ENCODE data around the gene IGSF21.

IGSF21 gene

GRCh38 chr1:18175530-18176377, 68.2 kb downstream of the IGSF21 start:
- Histone ChIP-seq H3K9me3 (ENCODE audit: severe bottlenecking) (no peaks in the 10 kb centered on the region), H3K4me3 (ENCODE audit: low read depth, low read length) (no peak overlapping the region), H3K27me3 (ENCODE audit: insufficient read depth, low read depth, severe bottlenecking) (no peaks in the 10 kb centered on the region), H3K27ac (peak overlapping the region; percentile 76), H3K36me3 (no peaks in the 10 kb centered on the region)
- DNase-seq = peak; percentile 68
- no peak for TF ChIP-seq CTCF (IDR thresholded peaks at IDR 0.05; ENCODE audit: low read depth, low read length)

- peak overlapping the region; percentile 8; the same call in 1 of the 2 replicates for H3K4me3 ChIP-seq (ENCODE audit: low read depth, low read length)
- TF ChIP-seq CTCF (IDR thresholded peaks at IDR 0.05; ENCODE audit: low read depth, low read length) = no peak
- H3K27ac ChIP-seq = peak overlapping the region; percentile 76
- DNase-seq = peak; percentile 69
- no peaks in the 10 kb centered on the region for H3K27me3 ChIP-seq (ENCODE audit: insufficient read depth, low read depth, severe bottlenecking)
- H3K9me3 ChIP-seq (ENCODE audit: severe bottlenecking) = no peaks in the 10 kb centered on the region
- no peaks in the 10 kb centered on the region for H3K36me3 ChIP-seq
Observed at GRCh38 chr1:18176619-18177018, 69.0 kb downstream of the IGSF21 start.

GRCh38 chr1:18178111-18178510, 70.5 kb downstream of the IGSF21 start:
- no peak for TF ChIP-seq CTCF (IDR thresholded peaks at IDR 0.05; ENCODE audit: low read depth, low read length)
- H3K4me3 ChIP-seq (ENCODE audit: low read depth, low read length) = no peak overlapping the region
- no peak overlapping the region for H3K27ac ChIP-seq
- no peak for DNase-seq
- H3K9me3 ChIP-seq (ENCODE audit: severe bottlenecking) = no peaks in the 10 kb centered on the region
- no peaks in the 10 kb centered on the region for H3K27me3 ChIP-seq (ENCODE audit: insufficient read depth, low read depth, severe bottlenecking)
- H3K36me3 ChIP-seq = no peaks in the 10 kb centered on the region

GRCh38 chr1:18179009-18179408, 71.4 kb downstream of the IGSF21 start:
- H3K27ac ChIP-seq = no peak overlapping the region
- no peak for TF ChIP-seq CTCF (IDR thresholded peaks at IDR 0.05; ENCODE audit: low read depth, low read length)
- H3K36me3 ChIP-seq = no peaks in the 10 kb centered on the region
- H3K27me3 ChIP-seq (ENCODE audit: insufficient read depth, low read depth, severe bottlenecking) = no peaks in the 10 kb centered on the region
- H3K9me3 ChIP-seq (ENCODE audit: severe bottlenecking) = no peaks in the 10 kb centered on the region
- no peak for DNase-seq
- H3K4me3 ChIP-seq (ENCODE audit: low read depth, low read length) = no peak overlapping the region

- peak overlapping the region; percentile 70 for H3K27ac ChIP-seq
- no peak for TF ChIP-seq CTCF (IDR thresholded peaks at IDR 0.05; ENCODE audit: low read depth, low read length)
- peak; percentile 78 for DNase-seq
- H3K36me3 ChIP-seq = no peaks in the 10 kb centered on the region
- no peaks in the 10 kb centered on the region for H3K9me3 ChIP-seq (ENCODE audit: severe bottlenecking)
- no peak overlapping the region for H3K4me3 ChIP-seq (ENCODE audit: low read depth, low read length)
- no peaks in the 10 kb centered on the region for H3K27me3 ChIP-seq (ENCODE audit: insufficient read depth, low read depth, severe bottlenecking)
Observed at GRCh38 chr1:18182398-18183160, 75.0 kb downstream of the IGSF21 start.

Data from WERI-Rb-1 (cell line).